ENCODE measurements around the gene OCLN. TPM values are rescaled to one million over a fixed set of nuclear protein-coding genes. Genes with fewer than 3 reads are reported as not detected.

Gene OCLN
- total RNA-seq, 1 donor from 2014 or later, result 143 TPM

DNA sequence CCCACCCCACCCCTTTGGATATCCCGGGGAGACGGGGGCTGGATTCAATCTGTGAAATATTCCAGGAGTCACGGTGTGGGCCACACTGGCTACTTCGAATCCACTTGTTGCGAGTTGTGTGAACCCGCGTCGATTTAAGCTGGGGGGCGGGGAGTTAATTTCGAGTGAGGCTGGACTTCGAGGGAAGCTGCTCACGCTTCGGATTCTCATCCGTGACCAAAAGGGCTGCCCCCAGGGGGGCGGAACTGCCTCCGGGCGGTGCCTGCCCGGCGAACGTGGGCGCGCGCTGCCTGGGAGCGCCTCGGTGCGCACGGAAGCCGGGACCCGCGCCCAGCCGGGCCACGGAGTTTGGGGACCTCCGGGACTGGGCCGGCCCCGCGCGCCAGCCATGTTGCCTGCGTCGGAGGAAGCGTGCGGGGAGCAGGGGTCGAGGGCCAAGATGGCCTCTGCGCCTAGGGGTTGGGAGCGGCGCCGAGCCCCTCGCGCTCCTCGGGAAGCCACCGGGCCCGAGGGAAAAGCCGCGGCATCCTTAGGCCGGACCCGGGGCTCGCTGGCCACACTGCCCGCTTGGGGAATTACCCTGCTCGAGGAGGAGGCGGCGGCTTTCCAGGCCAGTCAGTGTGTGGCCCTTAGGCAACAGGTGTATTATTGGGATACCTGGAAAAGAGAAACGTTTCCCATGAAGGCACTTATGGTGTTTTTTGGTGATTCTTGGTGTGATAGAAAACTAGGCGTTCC, 975 bp downstream of the OCLN start:
- Mint-ChIP-seq H3K27ac (peak overlapping the region; percentile 99), H3K9me3 (ENCODE audit: low read depth) (no peaks in the 10 kb centered on the region), H3K27me3 (no peaks in the 10 kb centered on the region), H3K4me3 (ENCODE audit: low read depth) (peak overlapping the region; percentile 91), H3K36me3 (ENCODE audit: insufficient read depth) (peaks cover 4% of the 10 kb centered on the region), H3K4me1 (ENCODE audit: low read depth) (peaks cover 54% of the 10 kb centered on the region)
- DNase-seq (ENCODE audit: low spot score, unreplicated experiment), result peak; percentile 34
- no peak for TF ChIP-seq CTCF (IDR thresholded peaks at IDR 0.05; ENCODE audit: unreplicated experiment)

DNA sequence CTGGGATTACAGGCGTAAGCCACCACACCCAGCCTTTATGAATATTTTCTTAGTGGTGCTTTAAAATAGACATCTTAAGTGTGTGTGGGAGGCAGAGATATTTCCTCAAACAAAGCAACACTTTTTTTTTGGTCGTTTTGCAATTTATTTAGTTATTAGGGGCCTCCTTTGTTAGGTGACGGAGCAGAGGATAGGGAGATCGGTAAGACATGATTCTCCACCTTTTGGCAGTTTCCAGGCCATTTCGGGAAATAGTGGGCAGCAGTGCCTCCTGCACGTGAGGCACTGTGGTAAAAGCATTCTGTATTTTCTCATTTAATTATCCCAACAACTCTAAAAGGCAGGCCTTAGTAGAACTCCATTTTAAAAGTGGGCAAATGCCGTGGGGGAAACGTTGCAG, 1.9 kb downstream of the OCLN start:
- Mint-ChIP-seq H3K9me3 (ENCODE audit: low read depth) (no peaks in the 10 kb centered on the region), H3K4me1 (ENCODE audit: low read depth) (peaks cover 48% of the 10 kb centered on the region), H3K36me3 (ENCODE audit: insufficient read depth) (peaks cover 4% of the 10 kb centered on the region), H3K4me3 (ENCODE audit: low read depth) (peak overlapping the region; percentile 91), H3K27me3 (no peaks in the 10 kb centered on the region), H3K27ac (peak overlapping the region; percentile 94)
- no peak for TF ChIP-seq CTCF (IDR thresholded peaks at IDR 0.05; ENCODE audit: unreplicated experiment)
- DNase-seq (ENCODE audit: low spot score, unreplicated experiment), result no peak

DNA sequence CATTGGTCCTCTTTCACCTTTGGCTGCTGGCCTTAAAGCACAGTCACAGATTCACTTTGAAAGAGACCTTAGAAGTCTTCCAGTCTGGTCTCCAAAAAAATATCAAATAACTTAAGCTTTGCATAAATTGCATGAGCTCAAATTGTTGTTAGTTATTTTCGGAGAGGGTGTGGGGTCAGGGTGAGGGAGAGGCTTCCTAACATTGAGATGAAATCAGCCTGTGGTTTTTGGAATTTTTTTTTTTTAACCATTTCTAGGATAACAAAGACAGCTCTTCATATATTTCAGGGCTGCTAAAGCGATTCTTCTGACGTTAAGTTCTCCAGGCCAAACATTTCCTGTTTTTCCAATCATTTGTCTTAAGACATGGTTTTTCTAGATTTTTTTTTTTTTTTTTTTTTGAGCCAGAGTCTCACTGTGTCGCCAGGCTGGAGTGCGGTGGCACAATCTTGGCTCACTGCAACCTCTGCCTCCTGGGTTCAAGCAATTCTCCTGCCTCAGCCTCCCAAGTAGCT, 4.5 kb downstream of the OCLN start:
- H3K4me3 Mint-ChIP-seq (ENCODE audit: low read depth), result peak overlapping the region; percentile 11
- H3K27me3 Mint-ChIP-seq, result no peaks in the 10 kb centered on the region
- DNase-seq (ENCODE audit: low spot score, unreplicated experiment), result no peak
- peaks cover 43% of the 10 kb centered on the region for H3K4me1 Mint-ChIP-seq (ENCODE audit: low read depth)
- TF ChIP-seq CTCF (IDR thresholded peaks at IDR 0.05; ENCODE audit: unreplicated experiment), result no peak
- H3K9me3 Mint-ChIP-seq (ENCODE audit: low read depth), result no peaks in the 10 kb centered on the region
- H3K36me3 Mint-ChIP-seq (ENCODE audit: insufficient read depth), result peaks cover 4% of the 10 kb centered on the region
- peak overlapping the region; percentile 60 for H3K27ac Mint-ChIP-seq

DNA sequence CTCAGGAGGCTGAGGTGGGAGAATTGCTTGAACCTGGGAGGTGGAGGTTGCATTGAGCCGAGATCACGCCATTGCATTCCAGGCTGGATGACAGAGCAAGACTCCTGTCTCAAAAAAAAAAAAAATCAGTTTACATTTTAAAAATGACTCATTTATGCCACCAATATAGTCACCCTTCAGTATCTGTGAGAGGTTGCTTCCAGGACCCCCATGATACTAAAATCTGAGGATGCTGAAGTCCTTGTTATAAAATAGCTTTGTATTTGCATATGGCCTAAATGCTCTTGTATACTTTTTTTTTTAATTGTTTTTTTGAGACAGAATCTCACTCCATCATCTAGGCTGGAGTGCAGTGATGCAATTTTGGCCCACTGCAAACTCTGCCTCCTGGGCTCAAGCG, 5.8 kb downstream of the OCLN start:
- no peak for TF ChIP-seq CTCF (IDR thresholded peaks at IDR 0.05; ENCODE audit: unreplicated experiment)
- Mint-ChIP-seq H3K4me1 (ENCODE audit: low read depth) (peaks cover 54% of the 10 kb centered on the region), H3K27me3 (no peaks in the 10 kb centered on the region), H3K9me3 (ENCODE audit: low read depth) (no peaks in the 10 kb centered on the region), H3K27ac (no peak overlapping the region), H3K4me3 (ENCODE audit: low read depth) (no peak overlapping the region), H3K36me3 (ENCODE audit: insufficient read depth) (peaks cover 4% of the 10 kb centered on the region)
- no peak for DNase-seq (ENCODE audit: low spot score, unreplicated experiment)

DNA sequence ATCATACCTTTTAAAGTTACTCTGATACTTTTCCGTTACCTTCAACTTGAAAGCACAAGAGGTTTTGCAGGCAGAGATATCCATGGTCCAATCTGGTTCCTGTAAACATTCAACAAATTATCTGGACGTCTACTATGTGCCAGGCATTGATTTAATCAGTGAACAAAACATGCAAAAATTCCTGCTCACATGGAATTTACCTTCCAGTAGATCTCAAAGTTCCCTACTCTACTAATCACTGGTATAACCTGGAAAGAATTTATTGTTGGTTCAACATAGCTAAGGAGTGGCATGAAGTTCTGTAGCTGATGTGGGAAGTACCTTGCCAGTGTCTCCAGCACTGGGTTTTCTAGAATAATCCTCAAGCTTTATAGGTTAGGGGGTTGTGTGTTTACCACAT, 9.8 kb downstream of the OCLN start:
- peak overlapping the region; percentile 94 for H3K27ac Mint-ChIP-seq
- H3K36me3 Mint-ChIP-seq (ENCODE audit: insufficient read depth), result peaks cover 11% of the 10 kb centered on the region
- no peak for TF ChIP-seq CTCF (IDR thresholded peaks at IDR 0.05; ENCODE audit: unreplicated experiment)
- H3K4me3 Mint-ChIP-seq (ENCODE audit: low read depth), result no peak overlapping the region
- H3K27me3 Mint-ChIP-seq, result no peaks in the 10 kb centered on the region
- no peaks in the 10 kb centered on the region for H3K9me3 Mint-ChIP-seq (ENCODE audit: low read depth)
- no peak for DNase-seq (ENCODE audit: low spot score, unreplicated experiment)
- H3K4me1 Mint-ChIP-seq (ENCODE audit: low read depth), result peaks cover 30% of the 10 kb centered on the region
